ENCODE measurements around the gene DENND2A.
"Not testable (repeated sequence)": the region's sequence is repeated elsewhere in the genome, so short reads cannot be mapped to it uniquely, and the experiment has no call there.

DENND2A gene

GRCh38 chr7:140621401-140622021, 19.1 kb downstream of the DENND2A start:
- Mint-ChIP-seq H3K4me1 (ENCODE audit: low read depth) (no peaks in the 10 kb centered on the region), H3K27ac (no peak overlapping the region), H3K36me3 (no peaks in the 10 kb centered on the region), H3K9me3 (ENCODE audit: low read depth) (no peaks in the 10 kb centered on the region), H3K27me3 (no peaks in the 10 kb centered on the region), H3K4me3 (no peak overlapping the region)

GRCh38 chr7:140619915-140620510, 20.6 kb downstream of the DENND2A start:
- H3K27ac Mint-ChIP-seq; H3K4me1 Mint-ChIP-seq (ENCODE audit: low read depth); H3K9me3 Mint-ChIP-seq (ENCODE audit: low read depth); H3K4me3 Mint-ChIP-seq; H3K27me3 Mint-ChIP-seq; H3K36me3 Mint-ChIP-seq: not testable (repeated sequence)

DNA sequence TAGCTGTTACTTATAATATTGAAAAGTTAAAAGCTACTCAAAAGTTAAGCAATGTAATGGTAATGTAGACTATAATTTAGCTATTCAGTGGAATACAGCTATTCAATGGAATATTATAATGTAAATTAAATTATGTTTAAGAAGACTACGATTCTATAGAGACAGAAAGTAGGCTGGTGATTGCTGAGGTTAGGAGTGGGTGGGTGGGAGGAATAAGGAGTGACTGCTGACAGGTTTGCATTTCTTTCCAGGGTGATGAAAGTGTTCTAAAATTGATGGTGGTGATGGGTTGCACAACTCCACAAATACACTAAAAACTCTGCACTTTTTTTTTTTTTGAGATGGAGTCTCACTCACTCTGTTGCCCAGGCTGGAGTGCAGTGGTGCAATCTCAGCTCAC, 21.4 kb downstream of the DENND2A start:
- Mint-ChIP-seq H3K4me1 (ENCODE audit: low read depth) (no peaks in the 10 kb centered on the region), H3K9me3 (ENCODE audit: low read depth) (no peaks in the 10 kb centered on the region), H3K36me3 (no peaks in the 10 kb centered on the region), H3K27ac (no peak overlapping the region), H3K4me3 (no peak overlapping the region), H3K27me3 (no peaks in the 10 kb centered on the region)

- Mint-ChIP-seq H3K27me3 (no peaks in the 10 kb centered on the region), H3K4me1 (ENCODE audit: low read depth) (no peaks in the 10 kb centered on the region), H3K4me3 (no peak overlapping the region), H3K36me3 (no peaks in the 10 kb centered on the region), H3K9me3 (ENCODE audit: low read depth) (no peaks in the 10 kb centered on the region), H3K27ac (no peak overlapping the region)
Observed at GRCh38 chr7:140618306-140618705, 22.3 kb downstream of the DENND2A start.

- Mint-ChIP-seq H3K9me3 (ENCODE audit: low read depth) (no peaks in the 10 kb centered on the region), H3K4me3 (no peak overlapping the region), H3K4me1 (ENCODE audit: low read depth) (no peaks in the 10 kb centered on the region), H3K27me3 (no peaks in the 10 kb centered on the region), H3K27ac (no peak overlapping the region), H3K36me3 (no peaks in the 10 kb centered on the region)
Observed at GRCh38 chr7:140617081-140617480, 23.5 kb downstream of the DENND2A start.

GRCh38 chr7:140616328-140616727, 24.3 kb downstream of the DENND2A start:
- no peaks in the 10 kb centered on the region for H3K36me3 Mint-ChIP-seq
- no peaks in the 10 kb centered on the region for H3K4me1 Mint-ChIP-seq (ENCODE audit: low read depth)
- peaks cover 2% of the 10 kb centered on the region for H3K27me3 Mint-ChIP-seq
- H3K4me3 Mint-ChIP-seq = no peak overlapping the region
- no peak overlapping the region for H3K27ac Mint-ChIP-seq
- H3K9me3 Mint-ChIP-seq (ENCODE audit: low read depth) = no peaks in the 10 kb centered on the region

- no peaks in the 10 kb centered on the region for H3K9me3 Mint-ChIP-seq (ENCODE audit: low read depth)
- H3K36me3 Mint-ChIP-seq = no peaks in the 10 kb centered on the region
- no peak overlapping the region for H3K4me3 Mint-ChIP-seq
- no peaks in the 10 kb centered on the region for H3K4me1 Mint-ChIP-seq (ENCODE audit: low read depth)
- no peak overlapping the region for H3K27ac Mint-ChIP-seq
- H3K27me3 Mint-ChIP-seq = peaks cover 2% of the 10 kb centered on the region
Observed at GRCh38 chr7:140611641-140612040, 29.0 kb downstream of the DENND2A start.

- peaks cover 2% of the 10 kb centered on the region for H3K27me3 Mint-ChIP-seq
- no peaks in the 10 kb centered on the region for H3K9me3 Mint-ChIP-seq (ENCODE audit: low read depth)
- H3K36me3 Mint-ChIP-seq = no peaks in the 10 kb centered on the region
- H3K4me3 Mint-ChIP-seq = no peak overlapping the region
- no peak overlapping the region for H3K27ac Mint-ChIP-seq
- H3K4me1 Mint-ChIP-seq (ENCODE audit: low read depth) = no peaks in the 10 kb centered on the region
Observed at GRCh38 chr7:140610204-140611165, 30.1 kb downstream of the DENND2A start.

GRCh38 chr7:140609646-140610045, 31.0 kb downstream of the DENND2A start:
- no peak overlapping the region for H3K4me3 Mint-ChIP-seq
- H3K36me3 Mint-ChIP-seq = no peaks in the 10 kb centered on the region
- H3K27me3 Mint-ChIP-seq = peaks cover 2% of the 10 kb centered on the region
- no peak overlapping the region for H3K27ac Mint-ChIP-seq
- no peaks in the 10 kb centered on the region for H3K4me1 Mint-ChIP-seq (ENCODE audit: low read depth)
- no peaks in the 10 kb centered on the region for H3K9me3 Mint-ChIP-seq (ENCODE audit: low read depth)

- no peak overlapping the region for H3K27ac Mint-ChIP-seq
- peaks cover 2% of the 10 kb centered on the region for H3K27me3 Mint-ChIP-seq
- no peaks in the 10 kb centered on the region for H3K4me1 Mint-ChIP-seq (ENCODE audit: low read depth)
- no peaks in the 10 kb centered on the region for H3K9me3 Mint-ChIP-seq (ENCODE audit: low read depth)
- H3K4me3 Mint-ChIP-seq = no peak overlapping the region
- H3K36me3 Mint-ChIP-seq = no peaks in the 10 kb centered on the region
Observed at GRCh38 chr7:140607441-140607989, 33.1 kb downstream of the DENND2A start.

GRCh38 chr7:140605337-140605736, 35.3 kb downstream of the DENND2A start:
- Mint-ChIP-seq H3K36me3 (no peaks in the 10 kb centered on the region), H3K27me3 (peaks cover 2% of the 10 kb centered on the region), H3K9me3 (ENCODE audit: low read depth) (no peaks in the 10 kb centered on the region), H3K4me1 (ENCODE audit: low read depth) (no peaks in the 10 kb centered on the region), H3K4me3 (no peak overlapping the region), H3K27ac (no peak overlapping the region)

GRCh38 chr7:140604760-140605159, 35.9 kb downstream of the DENND2A start:
- no peaks in the 10 kb centered on the region for H3K9me3 Mint-ChIP-seq (ENCODE audit: low read depth)
- no peak overlapping the region for H3K4me3 Mint-ChIP-seq
- H3K27me3 Mint-ChIP-seq = peaks cover 2% of the 10 kb centered on the region
- no peaks in the 10 kb centered on the region for H3K36me3 Mint-ChIP-seq
- no peak overlapping the region for H3K27ac Mint-ChIP-seq
- no peaks in the 10 kb centered on the region for H3K4me1 Mint-ChIP-seq (ENCODE audit: low read depth)

DNA sequence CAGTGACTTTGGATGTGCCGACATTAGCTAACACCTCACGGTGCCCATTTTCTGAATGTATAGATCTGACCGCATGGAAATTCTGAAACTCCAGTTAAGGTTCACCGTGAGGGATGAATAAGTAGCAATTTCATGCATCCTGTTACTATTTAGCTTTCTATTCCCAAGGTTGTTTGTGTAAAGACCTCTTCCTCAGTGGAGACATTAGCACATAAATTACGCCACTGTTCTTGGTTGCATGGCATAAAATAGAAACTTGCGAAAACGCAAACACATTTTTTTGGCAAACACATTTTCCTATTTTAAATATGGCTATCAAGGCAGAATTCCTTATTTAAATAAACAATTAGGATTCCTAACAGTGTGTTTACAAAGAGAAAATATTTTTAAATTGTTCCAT, 36.5 kb downstream of the DENND2A start:
- Mint-ChIP-seq H3K36me3 (no peaks in the 10 kb centered on the region), H3K9me3 (ENCODE audit: low read depth) (no peaks in the 10 kb centered on the region), H3K27ac (no peak overlapping the region), H3K4me3 (no peak overlapping the region), H3K4me1 (ENCODE audit: low read depth) (no peaks in the 10 kb centered on the region), H3K27me3 (peaks cover 2% of the 10 kb centered on the region)

DNA sequence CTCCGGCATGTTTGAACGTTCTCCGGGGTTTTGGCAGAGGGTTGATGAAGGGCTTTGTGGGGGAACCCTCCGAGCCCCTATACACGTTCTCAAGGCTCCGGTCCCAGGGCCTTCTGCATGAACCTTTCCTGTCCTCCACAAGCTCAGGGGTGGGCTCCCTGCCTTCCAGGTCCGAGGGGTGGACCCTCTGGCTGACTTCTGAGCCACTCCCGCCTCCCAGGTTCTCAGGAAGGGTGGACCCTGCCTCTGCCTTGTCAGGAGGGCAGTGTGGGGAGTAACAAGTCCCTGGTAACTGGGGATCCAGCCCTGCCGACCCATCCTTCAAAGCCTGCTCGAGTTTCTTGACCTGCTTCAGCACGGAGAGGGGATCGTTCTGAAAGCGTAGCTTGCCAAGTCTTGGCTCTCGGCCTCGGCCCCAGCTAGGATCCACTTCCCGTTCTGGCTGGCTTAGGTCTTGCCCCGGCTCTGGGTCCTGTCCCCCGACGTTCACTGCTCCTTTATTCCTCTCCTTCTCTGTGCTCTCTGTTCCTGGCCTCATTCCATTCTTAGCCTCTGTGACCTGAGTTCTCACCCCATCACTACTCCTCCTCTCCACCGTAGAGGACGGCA, 38.9 kb downstream of the DENND2A start:
- Mint-ChIP-seq H3K4me3 (no peak overlapping the region), H3K27me3 (peaks cover 3% of the 10 kb centered on the region), H3K27ac (no peak overlapping the region), H3K4me1 (ENCODE audit: low read depth) (no peaks in the 10 kb centered on the region), H3K36me3 (no peaks in the 10 kb centered on the region), H3K9me3 (ENCODE audit: low read depth) (no peaks in the 10 kb centered on the region)

DNA sequence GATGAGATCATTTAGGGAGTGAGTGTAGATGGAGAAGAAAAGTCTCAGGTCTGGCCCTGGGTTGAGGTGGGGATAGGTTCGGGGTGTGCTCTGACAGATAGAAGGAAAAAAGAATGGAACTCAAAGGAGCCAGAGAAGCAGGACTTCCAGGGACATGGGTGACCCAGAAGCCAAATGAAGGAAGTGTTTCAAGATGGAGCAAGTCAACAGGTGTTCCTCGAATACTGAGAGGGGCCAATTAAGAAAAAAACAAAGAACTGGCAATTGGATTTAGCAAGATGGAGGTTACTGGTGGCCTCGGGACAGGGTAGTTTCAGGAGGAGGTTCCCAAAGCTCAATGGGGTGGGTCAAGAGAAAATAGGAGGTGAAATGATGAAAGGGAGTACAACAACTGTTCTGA, 40.3 kb downstream of the DENND2A start:
- Mint-ChIP-seq H3K4me1 (ENCODE audit: low read depth) (no peaks in the 10 kb centered on the region), H3K9me3 (ENCODE audit: low read depth) (no peaks in the 10 kb centered on the region), H3K27ac (no peak overlapping the region), H3K4me3 (no peak overlapping the region), H3K36me3 (no peaks in the 10 kb centered on the region), H3K27me3 (peaks cover 3% of the 10 kb centered on the region)

Measured in activated naive CD8-positive, alpha-beta T cell (primary cell).